Tibial nerve (tissue), 4 donors: ENCODE results near the gene GARIN5A. TPM values are rescaled to one million over a fixed set of nuclear protein-coding genes. Genes with fewer than 3 reads are reported as not detected.

ENCODE experiments used
- DNase-seq, 2 donors: peaks; one replicate each; pipeline ENCODE4 v3.0.0-alpha.2; 2019; ENCODE audit warnings: low spot score in 2 of 2
- H3K27ac ChIP-seq, 4 donors: fragments of 200-600 bp; sonication (generic) in 3 of 4; one replicate each; pipeline ENCODE4 v1.5.1; 2017 to 2019; ENCODE audit warnings: mild to moderate bottlenecking in 1 of 4
- H3K27me3 ChIP-seq, 2 donors: fragments of 200-600 bp; sonication (generic) in 1 of 2; one replicate each; pipeline versions ENCODE4 v1.5.1 to v1.6.0; 2017 to 2019
- H3K36me3 ChIP-seq, 3 donors: fragments of 200-600 bp; sonication (generic); one replicate each; pipeline ENCODE4 v1.5.1; 2018 to 2019
- H3K4me1 ChIP-seq, 4 donors: fragments of 200-600 bp; sonication (generic) in 3 of 4; one replicate each; pipeline ENCODE4 v1.5.1; 2017 to 2019
- H3K4me3 ChIP-seq, 4 donors: fragments of 200-600 bp; sonication (generic) in 3 of 4; one replicate each; pipeline ENCODE4 v1.5.1; 2017 to 2019; ENCODE audit warnings: mild to moderate bottlenecking in 1 of 4, moderate library complexity in 1 of 4
- H3K9me3 ChIP-seq, 4 donors: fragments of 200-600 bp; sonication (generic) in 3 of 4; one replicate each; pipeline ENCODE4 v1.5.1; 2017 to 2019
- CTCF ChIP-seq, 5 experiments: fragments of 200-600 bp in 3 of 5; fragments of 450-650 bp in 2 of 5; sonication (generic) in 3 of 5; IDR thresholded peaks; one replicate each; pipeline ENCODE4 v1.5.1; 2016 to 2019; ENCODE audit warnings: antibody characterized with exemption in 5 of 5, mild to moderate bottlenecking in 3 of 5, moderate library complexity in 2 of 5
- EP300 ChIP-seq, 2 donors: sonication (generic); formaldehyde crosslinking; IDR thresholded peaks; one replicate each; pipeline ENCODE4 v1.6.1; 2017; ENCODE audit warnings: antibody characterized with exemption in 2 of 2, mild to moderate bottlenecking in 1 of 2
- POLR2A ChIP-seq, 2 donors: fragments of 450-650 bp; IDR thresholded peaks; one replicate each; pipeline ENCODE4 v1.6.1; 2017; ENCODE audit warnings: antibody characterized with exemption in 2 of 2, mild to moderate bottlenecking in 2 of 2, moderate library complexity in 2 of 2
- WGBS, 2 donors: methylation state at CpG; one replicate each; pipeline ENCODE4 v1.1.5; 2018; 5-methylcytosine and 5-hydroxymethylcytosine counted together
- total RNA-seq, 4 donors: library from RNA; depleted of rRNA; stranded (reverse); fragments of >200 nt; gene quantifications; one replicate each; pipeline ENCODE4 v1.1.0, GENCODE V29; 2016

Gene GARIN5A
- total RNA-seq, 4 donors from 2014 or later, result not detected

GRCh38 chr19:50434525-50434924 lies 42.1 kb downstream of the GARIN5A start:
- no peak for DNase-seq
- Histone ChIP-seq H3K27me3 (peaks cover 0 to 55% of the 10 kb centered on the region in 2 donors), H3K27ac (no peak overlapping the region), H3K9me3 (no peaks in the 10 kb centered on the region), H3K4me3 (no peak overlapping the region), H3K36me3 (no peaks in the 10 kb centered on the region), H3K4me1 (peaks cover 0 to 21% (median 14%) of the 10 kb centered on the region in 4 donors)
- 28 to 34% methylated on average over 12 of the region's 12 CpGs for WGBS, 2 donors
- no peak for TF ChIP-seq POLR2A (IDR thresholded peaks at IDR 0.05)
- no peak for TF ChIP-seq CTCF (IDR thresholded peaks at IDR 0.05)
- TF ChIP-seq EP300 (IDR thresholded peaks at IDR 0.05), result no peak

- H3K27me3 ChIP-seq, result peaks cover 0 to 63% of the 10 kb centered on the region in 2 donors
Observed at GRCh38 chr19:50433201-50434180, 43.2 kb downstream of the GARIN5A start.

GRCh38 chr19:50432221-50433028 lies 44.2 kb downstream of the GARIN5A start, which contains the start of gene MYBPC2:
Gene MYBPC2, plus strand, starts transcription at chr19:50432892. Its CDS starts 62 bp downstream, at chr19:50432954.
- Histone ChIP-seq H3K4me1 (peaks cover 0 to 30% (median 19%) of the 10 kb centered on the region in 4 donors), H3K27ac (peak within 1 kb of the TSS; percentile 14 to 77 (median 64)), H3K4me3 (peak within 1 kb of the TSS; percentile 42 to 78 (median 64)), H3K27me3 (peaks cover 0 to 74% of the 10 kb centered on the region in 2 donors), H3K36me3 (no peaks in the 10 kb centered on the region), H3K9me3 (no peaks in the 10 kb centered on the region)
- TF ChIP-seq EP300 (IDR thresholded peaks at IDR 0.05) (no peak), CTCF (IDR thresholded peaks at IDR 0.05) (no peak), POLR2A (IDR thresholded peaks at IDR 0.05) (no peak)
- WGBS, 2 donors, result 3 to 8% methylated on average over 21 to 23 of the region's 40 CpGs
- no peak for DNase-seq

More at GRCh38 chr19:50433201-50434180, 43.2 kb downstream of the GARIN5A start:
- no peaks in the 10 kb centered on the region for H3K9me3 ChIP-seq
- TF ChIP-seq CTCF (IDR thresholded peaks at IDR 0.05), result no peak
- H3K4me3 ChIP-seq, result no peak overlapping the region
- H3K4me1 ChIP-seq, result peaks cover 0 to 22% (median 14%) of the 10 kb centered on the region in 4 donors
- no peak for DNase-seq
- 67 to 69% methylated on average over 18 to 19 of the region's 19 CpGs for WGBS, 2 donors
- no peak overlapping the region for H3K27ac ChIP-seq
- no peaks in the 10 kb centered on the region for H3K36me3 ChIP-seq

GRCh38 chr19:50431343-50432220 lies 45.1 kb downstream of the GARIN5A start:
- 0 to 1% methylated on average over 35 to 41 of the region's 54 CpGs for WGBS, 2 donors
- Histone ChIP-seq H3K36me3 (no peaks in the 10 kb centered on the region), H3K27ac (peak overlapping the region; percentile 14 to 77 (median 64)), H3K4me1 (peaks cover 0 to 30% (median 19%) of the 10 kb centered on the region in 4 donors), H3K27me3 (peaks cover 0 to 78% of the 10 kb centered on the region in 2 donors), H3K4me3 (peak overlapping the region; percentile 42 to 78 (median 64)), H3K9me3 (no peaks in the 10 kb centered on the region)
- TF ChIP-seq EP300 (IDR thresholded peaks at IDR 0.05) (peak in 1 of 2 donors; percentile 36), POLR2A (IDR thresholded peaks at IDR 0.05) (no peak)
- peak; percentile 49 to 78 for DNase-seq
